ENCODE data around the gene UMODL1. TPM values are rescaled to one million over a fixed set of nuclear protein-coding genes. Genes with fewer than 3 reads are reported as not detected.

Gene UMODL1
- total and polyA plus RNA-seq, 2 of the 13 experiments (the other 11 are each of a cell fraction or from before 2014, with no cell fraction given): not detected

GRCh38 chr21:42037943-42038342 lies 33.2 kb upstream of the UMODL1 start:
- H3K79me2 ChIP-seq (ENCODE audit: insufficient read depth, low read length): no peaks in the 10 kb centered on the region
- peak overlapping the region; percentile 34; the same call in 1 of the 2 replicates for H3K9ac ChIP-seq (ENCODE audit: insufficient read depth, low read depth, low read length)
- no TSS peak for BruUV-seq (replicated peaks)
- H2AFZ ChIP-seq (ENCODE audit: low read length): peak overlapping the region; percentile 77
- peaks cover 0 to 22% of the 10 kb centered on the region in 2 experiments; a peak in 3 of 5 replicates for H3K27me3 ChIP-seq (ENCODE audit: control insufficient read depth in 1 of 2, insufficient read depth in 2 of 2, low read length in 2 of 2)
- peak overlapping the region; percentile 78 for H3K4me2 ChIP-seq (ENCODE audit: low read depth, low read length)
- under 1% methylated on average over 9 of the region's 12 CpGs for WGBS (ENCODE audit: low lambda C conversion rate)
- intact Hi-C loops (cut with micrococcal nuclease; ENCODE audit: unreplicated experiment): no loop called here
- H3K36me3 ChIP-seq (replicated peaks in 1 of 2; ENCODE audit: control insufficient read depth in 1 of 2, insufficient read depth in 2 of 2, low read length in 2 of 2): no peaks in the 10 kb centered on the region
- in situ Hi-C loops (cut with HindIII; ENCODE audit: extremely low pct_ligation_motif_present, low pct_unique_long_range_greater_than_20kb): no loop called here
- FAIRE-seq: peak; percentile 90
- H3K4me1 ChIP-seq (ENCODE audit: insufficient read depth, low read length): peaks cover 38% of the 10 kb centered on the region
- H3K9me3 ChIP-seq (ENCODE audit: low read length): no peaks in the 10 kb centered on the region
- H3K27ac ChIP-seq (ENCODE audit: extremely low read length, insufficient read depth, low read length): peak overlapping the region; percentile 1
- no peaks in the 10 kb centered on the region for H4K20me1 ChIP-seq (ENCODE audit: insufficient read depth, low read length)
- ChIA-PET POLR2A (interaction anchor here (1.1 kb wide), 1 partner anchor 28 kb away, joined by 4 read pairs; the partner anchor contains the start of gene ZBTB21), CTCF (ENCODE audit: low intra/inter-chr PET ratio, low total read pairs) (no interaction called here)
- peak overlapping the region in 1 of 3 experiments; percentile 43; a peak in 2 of 6 replicates for H3K4me3 ChIP-seq (replicated peaks in 1 of 3; ENCODE audit: insufficient read depth in 1 of 3, low read depth in 2 of 3, low read length in 3 of 3)
- DNase-seq (ENCODE audit: low spot score): peak; percentile 85
- peak; percentile 91 for ATAC-seq
- 0 out of 2 replicates have a peak, but pooled peaks have one; percentile 50 for TF ChIP-seq HMG20B (CRISPR knock-in tag; conservative IDR thresholded peaks at IDR 0.05)
- TF ChIP-seq ZBTB2 (CRISPR knock-in tag; IDR thresholded peaks at IDR 0.05; ENCODE audit: low read depth): no peak
- no peak for TF ChIP-seq ZNF512 (CRISPR knock-in tag; IDR thresholded peaks at IDR 0.05)
- no peak for TF ChIP-seq HNF1A (IDR thresholded peaks at IDR 0.05; ENCODE audit: low read depth)
- no peak for TF ChIP-seq HNF1A (CRISPR knock-in tag; IDR thresholded peaks at IDR 0.05; ENCODE audit: borderline replicate concordance)
- no peak for TF ChIP-seq ZNF557 (CRISPR knock-in tag; IDR thresholded peaks at IDR 0.05)
- no peak for TF ChIP-seq ZNF354B (CRISPR knock-in tag; IDR thresholded peaks at IDR 0.05)
- TF ChIP-seq MXD4 (CRISPR knock-in tag; IDR thresholded peaks at IDR 0.05): no peak
- TF ChIP-seq ZZZ3 (CRISPR knock-in tag; IDR thresholded peaks at IDR 0.05; ENCODE audit: borderline replicate concordance): no peak
